HEK293T (cell line): ENCODE data around the gene EHMT2.

ENCODE experiments used
- ELF4 ChIP-seq: fragments of 450-650 bp; IDR thresholded peaks from 2 replicates; pipeline ENCODE4 v1.6.1; 2017; ENCODE audit warnings: antibody characterized with exemption
- FOXA1 ChIP-seq: fragments of 450-650 bp; IDR thresholded peaks from 2 replicates; pipeline ENCODE4 v1.6.1; 2016; ENCODE audit warnings: mild to moderate bottlenecking
- FOXM1 ChIP-seq: fragments of 450-650 bp; IDR thresholded peaks from 2 replicates; pipeline ENCODE4 v1.6.1; 2017; ENCODE audit warnings: mild to moderate bottlenecking, borderline replicate concordance
- NFRKB ChIP-seq: fragments of 450-650 bp; IDR thresholded peaks from 2 replicates; pipeline ENCODE4 v1.6.1; 2016; ENCODE audit warnings: mild to moderate bottlenecking, moderate library complexity
- SP1 ChIP-seq: fragments of 450-650 bp; IDR thresholded peaks from 2 replicates; pipeline ENCODE4 v1.6.1; 2017
- ZNF384 ChIP-seq: fragments of 450-650 bp; IDR thresholded peaks from 2 replicates; pipeline ENCODE4 v1.6.1; 2016
- TF ChIP-seq, protein P1 (sequence below): fragments of 450-650 bp; IDR thresholded peaks from 2 replicates; pipeline ENCODE4 v1.6.1; 2016

DNA sequence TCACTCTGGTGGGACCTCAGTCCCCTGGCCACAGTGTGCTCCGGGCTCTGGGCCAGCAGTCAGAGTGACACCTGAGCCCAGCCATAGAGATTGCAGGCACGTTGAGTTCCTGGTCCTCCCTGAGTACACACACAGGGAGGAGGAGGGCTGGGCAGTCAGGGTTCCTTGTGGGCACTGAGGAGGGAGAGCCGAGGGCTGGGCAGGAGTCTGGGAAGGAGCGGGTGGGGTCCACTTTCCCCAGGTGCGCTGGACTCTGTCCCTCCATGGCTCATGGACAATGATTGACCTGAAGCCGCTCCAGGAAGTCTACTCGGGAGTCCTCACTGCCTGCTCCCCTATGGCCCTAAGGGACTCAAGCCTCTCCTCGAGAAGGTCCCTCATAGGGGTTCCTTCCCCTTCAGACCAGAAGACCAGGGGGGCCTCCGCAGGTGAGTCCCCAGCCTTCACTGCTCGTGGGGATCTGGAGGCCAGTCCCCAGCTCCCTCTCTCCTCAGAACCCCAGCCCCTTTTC, 19.8 kb downstream of the EHMT2 start:
- no peak for TF ChIP-seq ELF4
- no peak for TF ChIP-seq FOXA1
- no peak for TF ChIP-seq SP1
- no peak for TF ChIP-seq ZNF384
- TF ChIP-seq, protein P1, sequence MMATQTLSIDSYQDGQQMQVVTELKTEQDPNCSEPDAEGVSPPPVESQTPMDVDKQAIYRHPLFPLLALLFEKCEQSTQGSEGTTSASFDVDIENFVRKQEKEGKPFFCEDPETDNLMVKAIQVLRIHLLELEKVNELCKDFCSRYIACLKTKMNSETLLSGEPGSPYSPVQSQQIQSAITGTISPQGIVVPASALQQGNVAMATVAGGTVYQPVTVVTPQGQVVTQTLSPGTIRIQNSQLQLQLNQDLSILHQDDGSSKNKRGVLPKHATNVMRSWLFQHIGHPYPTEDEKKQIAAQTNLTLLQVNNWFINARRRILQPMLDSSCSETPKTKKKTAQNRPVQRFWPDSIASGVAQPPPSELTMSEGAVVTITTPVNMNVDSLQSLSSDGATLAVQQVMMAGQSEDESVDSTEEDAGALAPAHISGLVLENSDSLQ: no peak; the same call in none of the 2 replicates
- no peak for TF ChIP-seq NFRKB
- TF ChIP-seq FOXM1: no peak
